SU-DHL-6 (cell line): ENCODE measurements around the gene KIAA1958.

Experiments
- EZH2phosphoT487 ChIP-seq: fragments of 200-600 bp; sonication (generic), shearing (Covaris generic); conservative IDR thresholded peaks from 2 replicates; pipeline ENCODE4 v1.6.1; 2018; ENCODE audit warnings: mild to moderate bottlenecking, antibody characterized with exemption, low read length, moderate library complexity, mixed read lengths
- TF ChIP-seq, protein P1 (sequence below): fragments of 200-600 bp; sonication (generic); IDR thresholded peaks from one replicate; pipeline ENCODE4 v1.5.1; 2017; ENCODE audit warnings: antibody characterized with exemption, mild to moderate bottlenecking, low read length, moderate library complexity; ENCODE audit not compliant: insufficient read depth, poor library complexity, severe bottlenecking

DNA sequence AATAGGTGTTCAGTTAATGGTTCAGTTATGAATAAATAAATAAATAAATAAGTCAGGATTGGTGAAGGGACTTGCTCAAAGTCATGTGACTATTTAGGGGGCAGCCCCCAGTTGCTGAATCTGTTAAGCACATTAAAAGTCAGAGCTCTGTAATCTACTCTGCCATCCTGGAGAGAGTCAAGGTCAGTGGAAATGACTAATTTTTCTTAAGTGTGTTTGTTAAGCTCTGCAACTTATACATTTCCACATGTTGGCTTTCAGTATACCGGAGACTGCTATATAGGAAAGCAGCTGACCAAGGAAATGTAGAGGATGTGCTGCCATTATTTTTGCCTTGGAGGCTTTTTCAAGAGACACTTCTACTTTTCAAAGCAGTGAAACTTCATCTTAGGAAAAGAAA lies 57.9 kb downstream of the KIAA1958 start:
- TF ChIP-seq, protein P1, sequence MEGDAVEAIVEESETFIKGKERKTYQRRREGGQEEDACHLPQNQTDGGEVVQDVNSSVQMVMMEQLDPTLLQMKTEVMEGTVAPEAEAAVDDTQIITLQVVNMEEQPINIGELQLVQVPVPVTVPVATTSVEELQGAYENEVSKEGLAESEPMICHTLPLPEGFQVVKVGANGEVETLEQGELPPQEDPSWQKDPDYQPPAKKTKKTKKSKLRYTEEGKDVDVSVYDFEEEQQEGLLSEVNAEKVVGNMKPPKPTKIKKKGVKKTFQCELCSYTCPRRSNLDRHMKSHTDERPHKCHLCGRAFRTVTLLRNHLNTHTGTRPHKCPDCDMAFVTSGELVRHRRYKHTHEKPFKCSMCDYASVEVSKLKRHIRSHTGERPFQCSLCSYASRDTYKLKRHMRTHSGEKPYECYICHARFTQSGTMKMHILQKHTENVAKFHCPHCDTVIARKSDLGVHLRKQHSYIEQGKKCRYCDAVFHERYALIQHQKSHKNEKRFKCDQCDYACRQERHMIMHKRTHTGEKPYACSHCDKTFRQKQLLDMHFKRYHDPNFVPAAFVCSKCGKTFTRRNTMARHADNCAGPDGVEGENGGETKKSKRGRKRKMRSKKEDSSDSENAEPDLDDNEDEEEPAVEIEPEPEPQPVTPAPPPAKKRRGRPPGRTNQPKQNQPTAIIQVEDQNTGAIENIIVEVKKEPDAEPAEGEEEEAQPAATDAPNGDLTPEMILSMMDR: no peak
- no peak for TF ChIP-seq EZH2phosphoT487
